IPS-NIHi11 (cell line): ENCODE measurements around the gene NF1.

ENCODE experiments used
- DNase-seq: peaks from one replicate; pipeline ENCODE4 v3.0.0; 2012; ENCODE audit warnings: mixed read lengths, low spot score

Gene NF1

DNA sequence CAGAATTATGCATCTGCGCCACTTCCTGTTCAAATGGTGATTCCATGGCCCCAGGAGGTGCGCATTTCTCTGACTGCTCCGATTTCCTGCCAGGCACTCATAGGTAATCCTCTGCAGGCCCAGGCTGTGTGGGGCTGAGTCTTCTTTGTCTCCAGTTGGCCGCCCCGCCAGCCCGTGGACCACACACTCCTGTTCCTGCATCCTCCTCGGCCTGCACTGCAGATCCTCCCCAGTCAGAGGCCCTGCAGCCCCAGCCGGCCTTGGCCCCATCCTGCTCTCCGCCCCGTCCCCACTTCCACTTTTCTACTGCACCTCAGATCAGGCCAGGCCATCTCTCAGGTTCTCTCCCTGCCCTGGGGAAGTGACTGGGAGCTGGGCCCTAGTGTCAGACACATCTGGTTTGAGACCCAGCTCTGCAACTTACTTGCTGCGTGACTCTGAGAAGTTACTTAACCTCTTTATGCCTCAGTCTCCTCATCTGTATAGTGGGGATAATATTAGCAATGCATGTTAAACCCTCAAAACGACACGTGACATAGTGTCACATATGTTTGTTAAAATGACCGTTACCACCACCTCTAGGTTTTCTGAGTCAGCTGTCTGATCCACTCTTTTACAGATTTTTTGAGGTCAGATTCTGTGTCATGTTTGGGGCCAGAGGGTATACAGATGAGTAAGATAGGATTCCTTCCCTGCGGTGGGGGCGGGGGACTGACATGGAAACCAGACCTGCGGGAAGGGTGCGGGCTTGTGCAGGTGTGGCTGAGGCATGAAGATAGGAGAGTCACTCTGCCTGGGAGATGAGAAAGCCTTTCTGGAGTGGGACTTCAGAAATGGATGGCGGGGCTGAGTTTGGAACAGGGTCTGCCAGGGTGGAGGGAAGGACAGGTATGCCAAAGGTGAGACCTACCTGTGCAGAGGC is 309.5 kb downstream of the NF1 start:
- DNase-seq, result no peak

DNA sequence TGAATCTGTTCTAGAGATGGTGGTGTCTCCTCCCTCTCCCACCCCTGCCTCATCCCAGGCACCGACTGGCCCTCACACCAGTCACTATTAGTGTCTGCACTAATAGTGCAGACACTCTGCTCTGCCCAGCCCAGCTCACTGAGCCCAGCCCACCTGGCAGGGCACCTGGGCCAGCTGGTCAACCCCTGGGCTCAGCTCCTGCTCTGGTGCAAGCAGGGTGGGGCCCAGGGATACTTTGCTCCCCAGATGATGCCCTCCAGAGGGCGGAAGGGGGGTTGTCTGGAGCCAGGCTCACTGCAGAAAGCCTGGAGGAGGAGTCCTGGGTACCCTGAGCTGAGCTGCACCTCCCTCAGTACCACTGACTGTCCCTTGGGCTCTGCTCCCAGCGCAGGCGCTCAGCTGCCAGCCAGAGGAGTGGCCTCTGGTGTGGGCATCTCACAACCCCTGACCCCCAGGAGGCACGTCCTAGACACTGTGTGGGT is 311.2 kb downstream of the NF1 start:
- DNase-seq, result peak; percentile 65

DNA sequence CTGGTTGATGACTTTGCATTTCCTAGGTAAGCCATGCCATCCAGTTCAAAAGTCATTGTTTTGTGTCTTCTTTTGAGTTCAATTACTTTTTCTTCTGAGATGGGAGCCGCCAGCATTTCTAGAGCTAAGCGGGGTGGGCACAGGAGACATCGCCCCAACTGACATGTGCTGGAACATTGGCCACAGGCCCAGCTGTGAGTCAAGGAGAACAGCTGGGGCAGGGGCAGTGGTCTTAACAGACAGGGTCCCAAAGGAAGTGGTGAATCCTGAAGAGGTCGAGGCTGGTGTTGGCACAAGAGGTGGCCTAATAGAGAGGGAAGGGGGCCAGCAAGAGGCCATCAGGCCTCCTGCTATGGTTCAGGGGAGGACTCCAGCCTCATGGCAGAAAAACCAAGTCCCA is 313.8 kb downstream of the NF1 start:
- DNase-seq, result no peak

DNA sequence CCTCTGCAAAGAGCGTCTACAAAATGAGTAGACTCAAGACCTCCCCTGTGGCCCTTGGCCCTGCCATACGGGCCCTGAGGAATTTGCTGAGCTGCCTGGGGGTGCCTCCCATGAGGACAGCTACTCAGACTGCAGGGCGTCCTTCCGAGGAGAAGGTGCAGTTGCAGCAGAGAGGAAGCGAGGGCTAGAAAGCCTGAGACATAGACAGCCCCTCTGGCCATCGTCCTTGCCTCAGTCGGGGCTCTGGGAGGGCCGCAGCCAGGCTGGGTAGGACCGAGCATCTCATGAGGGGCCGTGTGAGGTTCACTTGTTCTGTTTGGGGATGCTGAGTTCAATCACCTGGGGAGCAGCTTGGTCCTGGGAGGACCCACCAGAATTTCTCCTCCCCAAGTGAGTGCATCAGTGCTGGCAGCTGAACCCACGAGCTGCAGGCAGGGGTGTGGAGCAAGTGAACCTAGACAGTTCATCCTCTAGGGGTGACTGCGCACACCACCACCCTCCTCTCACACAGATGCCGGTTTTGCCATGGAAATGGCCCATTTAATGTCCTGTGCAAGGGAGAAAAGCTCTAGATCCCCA is 317.0 kb downstream of the NF1 start:
- DNase-seq, result no peak

DNA sequence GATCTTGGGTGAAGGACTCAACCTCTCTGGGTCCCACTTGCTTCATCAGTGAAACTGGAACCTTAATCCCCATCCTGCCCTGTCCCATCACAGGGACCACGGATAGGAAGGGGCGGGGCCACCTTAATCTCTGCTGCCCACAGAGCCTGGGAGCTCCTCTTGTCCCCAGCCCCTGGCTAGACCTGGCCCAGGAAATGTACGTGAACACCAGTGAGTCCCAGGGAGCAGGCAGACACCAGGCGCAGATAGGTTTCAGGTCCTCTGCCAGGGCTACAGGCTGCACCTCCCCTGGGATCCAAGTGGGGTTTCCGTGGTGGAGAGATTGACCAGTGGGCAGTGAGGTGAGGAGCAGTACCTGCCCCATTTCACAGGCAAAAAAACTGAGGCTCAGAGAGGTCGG is 317.7 kb downstream of the NF1 start:
- no peak for DNase-seq

DNA sequence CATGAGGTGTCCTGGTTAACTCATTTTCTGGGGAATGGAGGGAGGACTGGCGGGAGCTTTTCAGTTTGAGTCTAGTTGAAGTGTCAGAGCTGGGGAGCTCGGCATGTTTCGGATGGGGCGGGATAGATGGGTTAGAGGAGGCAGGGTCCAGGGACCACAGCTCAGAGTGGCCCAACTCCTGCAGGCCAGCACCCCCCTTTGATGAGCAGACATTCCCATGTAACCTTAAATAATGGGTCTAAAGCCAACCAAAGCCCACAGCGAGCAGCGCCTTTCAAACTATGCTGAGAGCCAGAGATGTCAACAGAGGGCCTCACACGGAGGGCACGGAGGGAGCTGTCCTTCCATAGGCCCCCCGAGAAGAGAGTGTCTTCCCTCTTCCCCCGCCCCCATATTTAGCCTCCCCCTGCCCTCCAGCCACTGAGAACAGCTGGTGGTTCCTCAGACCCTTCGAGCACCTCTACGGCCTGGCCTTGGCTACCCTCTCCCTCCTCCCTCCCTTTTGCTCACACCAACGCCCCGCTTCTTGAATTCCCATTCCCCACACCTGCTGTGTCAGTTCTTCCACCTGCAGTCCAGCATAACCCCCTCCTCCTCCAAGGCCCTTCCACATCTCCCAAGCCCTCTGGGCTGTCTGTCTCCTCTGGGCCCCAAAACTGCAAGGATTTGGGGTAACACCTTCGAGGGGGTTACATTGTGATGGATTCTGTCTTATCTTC is 318.5 kb downstream of the NF1 start:
- no peak for DNase-seq

DNA sequence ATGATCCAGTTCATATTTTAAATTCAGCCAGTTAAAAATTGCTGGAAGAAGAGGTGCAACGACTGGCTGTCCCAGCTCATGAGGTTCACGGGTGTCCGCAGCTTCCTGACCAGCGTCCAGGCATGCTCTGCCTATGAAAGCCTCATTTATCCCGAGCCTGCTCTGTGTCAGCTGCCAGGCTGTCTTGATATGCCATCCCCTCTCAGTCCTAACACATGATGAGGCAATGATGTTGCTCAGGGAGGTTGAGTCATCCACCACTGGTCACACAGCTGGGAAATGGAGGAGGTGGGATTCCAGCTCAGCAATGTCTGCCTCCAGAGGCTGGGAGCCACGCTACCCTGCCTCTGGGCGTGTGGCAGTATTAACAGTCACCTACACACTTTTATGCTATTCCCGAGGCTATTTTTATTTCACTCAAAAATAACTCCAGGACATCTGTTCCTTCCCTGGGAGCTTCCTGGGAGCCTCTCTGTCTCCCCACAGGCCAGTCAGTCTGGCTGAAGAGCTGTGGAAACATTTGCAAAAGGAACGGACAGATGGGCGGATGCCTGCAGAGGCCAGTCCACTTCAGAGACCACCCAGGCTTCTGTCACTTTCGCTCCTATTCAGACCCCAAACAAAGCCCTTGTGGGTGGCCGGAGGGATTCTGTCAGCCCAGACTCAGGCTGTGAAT is 319.2 kb downstream of the NF1 start:
- no peak for DNase-seq

DNA sequence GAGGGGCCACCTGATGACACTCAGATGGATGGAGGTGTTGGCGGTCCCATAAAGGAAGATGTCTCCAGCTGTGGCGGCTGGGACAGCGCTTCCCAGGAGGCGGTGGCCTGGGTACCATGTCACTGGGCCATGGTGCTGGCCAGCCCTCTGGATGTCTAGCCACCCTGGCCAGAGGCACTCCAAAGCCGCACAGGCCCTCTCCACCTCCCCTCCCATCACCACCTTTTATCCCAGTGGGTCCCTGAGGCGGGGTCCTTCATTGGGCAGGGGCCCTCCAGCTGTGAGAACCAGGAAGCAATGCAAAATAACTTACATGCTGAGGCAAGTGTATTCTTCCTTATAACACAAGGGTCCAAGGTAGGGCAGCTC is 319.8 kb downstream of the NF1 start:
- DNase-seq, result no peak

DNA sequence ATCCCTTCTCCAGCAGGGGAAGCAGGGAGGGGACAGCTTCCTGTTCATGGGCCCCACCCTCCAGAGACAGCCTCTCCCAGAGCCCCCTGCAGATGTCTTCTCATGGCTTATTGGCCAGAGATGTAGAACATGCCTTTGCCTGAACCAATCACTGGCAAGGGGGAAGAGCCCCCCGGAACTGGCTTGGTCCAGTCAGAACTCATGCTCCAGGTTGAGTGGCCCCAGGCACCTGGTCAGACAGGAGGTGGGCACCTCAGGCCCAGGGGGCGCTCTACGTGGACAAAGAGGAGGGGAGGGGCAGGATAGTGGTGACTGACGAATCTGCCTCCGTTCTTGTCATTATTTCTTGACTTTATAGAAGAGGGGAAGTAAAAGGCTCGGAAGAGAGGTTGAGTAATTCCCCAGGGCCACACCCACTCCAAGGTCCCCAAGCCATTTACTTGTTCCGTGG is 320.3 kb downstream of the NF1 start:
- no peak for DNase-seq

DNA sequence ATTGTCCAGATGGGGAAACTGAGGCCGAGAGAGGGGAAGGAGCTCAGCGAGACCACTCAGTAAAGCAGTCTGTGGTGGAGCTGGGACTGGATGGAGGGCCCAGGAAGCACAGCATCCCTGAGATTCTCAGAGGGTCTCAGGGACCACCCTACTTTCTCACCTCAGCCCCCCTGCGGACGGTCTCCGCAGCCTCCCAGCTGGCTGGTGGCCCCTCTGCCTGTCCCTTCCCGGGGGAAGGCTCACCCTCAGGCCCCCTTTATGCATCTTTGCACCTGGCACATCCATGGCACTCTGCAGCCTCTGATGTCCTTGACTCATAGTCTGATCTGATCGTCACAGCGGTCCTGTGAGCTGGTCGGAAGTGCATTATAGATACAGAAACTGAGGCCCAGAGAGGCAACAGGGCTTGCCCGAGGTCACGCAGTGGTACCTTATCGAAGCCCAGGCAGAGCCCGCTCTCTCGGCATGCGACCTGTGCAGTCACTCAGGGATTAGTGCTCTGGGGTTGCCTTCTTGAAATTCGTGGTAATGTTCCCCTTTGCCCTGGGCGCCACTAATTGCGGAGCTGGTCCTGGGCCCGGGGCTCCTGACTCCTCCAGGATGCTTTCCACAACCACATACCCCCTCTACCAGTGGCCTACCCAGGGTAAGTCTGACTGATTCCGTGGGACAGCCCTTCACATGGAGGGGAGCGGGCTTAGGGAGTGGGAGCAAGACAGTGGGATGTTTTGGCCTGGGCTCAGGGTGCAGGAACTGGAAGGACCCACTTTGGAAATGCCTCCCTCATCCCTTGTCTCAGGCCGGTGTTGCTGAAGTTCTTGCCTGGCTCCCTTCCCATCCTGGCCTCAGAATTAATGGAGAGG is 321.1 kb downstream of the NF1 start:
- no peak for DNase-seq

DNA sequence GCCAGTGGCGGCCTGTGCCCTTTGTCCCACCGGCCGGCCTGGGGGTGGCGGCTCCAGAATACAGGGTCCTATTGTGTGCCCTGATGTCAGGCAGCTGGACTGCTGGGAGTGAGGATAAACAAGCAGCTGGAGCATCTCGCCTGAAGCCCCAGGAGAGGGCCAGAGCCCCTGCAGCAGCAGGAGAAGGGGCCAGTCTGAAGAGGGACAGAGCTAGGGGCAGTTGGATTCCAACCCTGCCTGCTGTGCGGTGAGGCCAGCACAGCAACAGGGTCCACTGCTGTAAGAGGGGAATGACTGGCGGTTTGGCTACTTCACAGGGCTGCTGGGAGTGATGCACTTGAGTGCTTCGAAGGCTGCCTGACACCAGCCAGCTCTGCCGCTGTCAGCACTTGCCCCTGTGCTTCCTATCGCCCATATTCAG is 321.7 kb downstream of the NF1 start:
- DNase-seq, result no peak

DNA sequence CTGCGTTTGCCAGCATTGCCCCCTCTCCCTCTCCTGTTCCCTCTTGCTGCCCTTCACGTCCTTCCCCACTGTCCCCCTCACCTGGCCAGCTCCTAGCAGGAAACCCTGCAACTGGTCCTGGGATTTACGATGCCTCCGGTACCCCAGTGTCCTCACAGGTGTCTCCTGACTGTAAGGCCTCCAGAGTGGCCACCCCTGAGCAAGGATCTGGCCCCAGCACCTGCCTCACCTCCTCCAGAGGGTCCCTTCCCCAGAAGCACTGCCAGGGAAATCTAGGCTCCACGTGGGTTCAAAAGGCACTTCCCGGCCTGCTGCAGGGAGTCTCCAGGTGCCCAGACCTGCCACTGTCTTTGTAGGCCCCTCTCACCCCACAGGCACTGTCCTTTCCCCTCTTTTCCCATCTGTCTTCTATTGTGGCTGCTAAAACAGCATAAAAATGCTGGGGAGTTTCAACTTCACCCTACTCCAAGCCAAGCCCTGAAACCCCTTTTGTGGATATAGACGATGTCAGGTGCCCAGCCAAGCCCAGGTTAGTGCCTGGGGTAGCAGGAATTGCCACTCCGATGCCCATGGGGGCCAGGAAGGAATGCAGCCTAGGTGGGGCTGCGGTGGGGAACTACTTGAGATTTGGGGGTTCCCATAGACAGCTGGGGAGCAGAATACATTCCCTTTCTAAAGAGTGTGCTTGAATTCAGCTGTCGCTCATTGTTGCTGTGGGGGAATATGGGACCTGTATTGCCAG is 322.4 kb downstream of the NF1 start:
- DNase-seq, result no peak

DNA sequence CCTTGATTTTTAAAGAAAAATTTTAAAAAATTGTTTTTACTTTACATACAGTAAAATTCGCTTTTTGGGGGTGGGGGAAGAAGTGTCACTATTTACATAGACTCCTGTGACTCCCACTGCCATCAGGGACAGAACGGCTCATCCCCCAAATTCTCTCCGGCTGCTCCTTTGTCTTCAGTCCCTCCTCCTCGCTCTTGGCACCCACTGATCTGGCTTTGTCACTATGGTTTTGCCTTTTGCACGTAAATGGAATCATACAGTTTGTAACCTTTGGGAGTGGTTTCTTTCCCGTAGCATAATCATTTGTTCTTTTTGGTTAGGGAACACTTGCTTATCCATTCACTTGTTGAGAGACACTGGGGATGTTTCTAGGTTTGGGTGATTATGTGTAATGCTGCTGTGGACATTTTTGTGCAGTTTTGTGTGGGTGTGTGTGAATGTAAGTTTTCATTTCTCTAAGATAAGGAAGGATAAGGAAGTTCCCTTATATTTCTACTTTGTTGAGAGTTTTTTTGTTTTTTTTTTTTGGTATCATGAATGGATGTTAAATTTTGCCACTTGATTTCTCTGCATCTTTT is 324.1 kb downstream of the NF1 start:
- DNase-seq, result no peak

DNA sequence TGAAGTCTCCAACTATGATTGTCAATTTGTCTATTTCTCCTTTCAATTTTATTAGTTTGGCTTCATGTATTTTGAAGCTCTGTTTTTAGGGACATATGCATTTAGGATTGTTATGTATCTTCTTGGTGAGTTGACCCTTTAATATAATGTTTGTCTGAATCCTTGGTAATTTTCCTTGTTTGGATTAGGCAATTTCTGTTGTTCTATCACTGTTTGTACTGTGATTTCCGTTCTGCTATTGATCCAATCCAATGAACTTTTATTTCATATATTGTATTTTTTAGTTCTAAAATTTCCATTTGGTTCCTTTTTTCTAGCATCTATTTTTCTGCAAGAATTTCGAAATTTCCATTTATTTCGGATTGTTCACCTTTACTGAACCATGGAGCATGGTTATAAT is 327.7 kb downstream of the NF1 start:
- no peak for DNase-seq

DNA sequence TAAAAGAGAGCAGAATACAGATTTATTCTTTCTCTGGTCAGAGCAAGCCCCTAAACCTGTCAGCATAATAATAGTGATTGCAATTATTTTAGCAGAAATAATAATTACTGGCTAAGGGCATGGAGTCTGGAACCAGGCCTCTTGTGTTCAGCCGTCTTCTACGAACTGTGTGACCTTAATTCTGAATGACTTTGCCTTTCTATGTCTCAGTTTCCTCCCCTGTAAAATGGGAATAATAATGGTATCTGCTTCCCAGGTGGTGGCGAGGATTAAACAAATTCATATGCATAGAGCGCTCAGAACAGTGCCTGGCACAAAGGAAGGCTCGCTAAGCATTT is 330.1 kb downstream of the NF1 start:
- no peak for DNase-seq

DNA sequence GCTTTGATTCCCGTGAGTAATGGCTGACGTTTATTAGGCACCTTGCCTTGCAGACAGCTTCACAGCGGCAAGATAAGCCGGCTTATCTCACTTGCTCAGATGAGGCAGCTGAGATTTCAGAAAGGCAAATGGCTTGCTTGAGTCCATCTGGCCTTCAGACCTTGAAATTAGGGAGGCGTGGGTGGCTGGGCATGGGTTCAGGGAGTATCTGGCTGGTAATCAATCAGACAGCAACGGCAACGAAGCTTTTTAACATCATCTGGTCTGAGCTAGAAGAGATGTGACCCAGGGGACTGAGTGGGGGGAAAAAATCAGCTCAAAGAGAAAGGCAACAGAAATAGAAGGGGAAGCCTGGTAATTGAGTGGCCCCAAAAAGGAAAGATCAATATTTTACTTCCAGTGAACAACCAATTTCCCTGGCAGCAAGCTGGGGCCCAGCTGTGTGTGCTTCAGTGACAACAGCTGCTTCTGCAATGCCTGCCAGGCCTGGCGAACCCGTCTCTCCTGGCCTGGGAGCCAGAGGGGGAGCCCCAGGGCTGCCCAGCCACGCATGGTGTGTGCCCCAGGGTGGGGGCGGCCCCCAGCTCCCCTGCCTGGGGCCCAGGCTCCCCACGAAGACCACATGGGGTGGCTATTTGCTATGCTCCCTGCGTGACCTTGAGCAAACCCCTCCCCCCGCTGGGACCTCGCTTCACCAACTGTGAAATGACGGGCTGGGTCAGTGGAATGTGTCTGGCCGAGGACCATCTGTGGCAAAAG is 330.7 kb downstream of the NF1 start:
- DNase-seq, result no peak
